C4-2B (cell line): Measurements from ENCODE around the gene TAGLN.

Source experiments
- ZFX ChIP-seq: fragments of 450-650 bp; IDR thresholded peaks from 2 replicates; pipeline ENCODE4 v1.6.1; 2017
- TF ChIP-seq, protein P1 (sequence below): fragments of 450-650 bp; conservative IDR thresholded peaks from 2 replicates; pipeline ENCODE4 v1.5.1; 2017; ENCODE audit warnings: mild to moderate bottlenecking

DNA sequence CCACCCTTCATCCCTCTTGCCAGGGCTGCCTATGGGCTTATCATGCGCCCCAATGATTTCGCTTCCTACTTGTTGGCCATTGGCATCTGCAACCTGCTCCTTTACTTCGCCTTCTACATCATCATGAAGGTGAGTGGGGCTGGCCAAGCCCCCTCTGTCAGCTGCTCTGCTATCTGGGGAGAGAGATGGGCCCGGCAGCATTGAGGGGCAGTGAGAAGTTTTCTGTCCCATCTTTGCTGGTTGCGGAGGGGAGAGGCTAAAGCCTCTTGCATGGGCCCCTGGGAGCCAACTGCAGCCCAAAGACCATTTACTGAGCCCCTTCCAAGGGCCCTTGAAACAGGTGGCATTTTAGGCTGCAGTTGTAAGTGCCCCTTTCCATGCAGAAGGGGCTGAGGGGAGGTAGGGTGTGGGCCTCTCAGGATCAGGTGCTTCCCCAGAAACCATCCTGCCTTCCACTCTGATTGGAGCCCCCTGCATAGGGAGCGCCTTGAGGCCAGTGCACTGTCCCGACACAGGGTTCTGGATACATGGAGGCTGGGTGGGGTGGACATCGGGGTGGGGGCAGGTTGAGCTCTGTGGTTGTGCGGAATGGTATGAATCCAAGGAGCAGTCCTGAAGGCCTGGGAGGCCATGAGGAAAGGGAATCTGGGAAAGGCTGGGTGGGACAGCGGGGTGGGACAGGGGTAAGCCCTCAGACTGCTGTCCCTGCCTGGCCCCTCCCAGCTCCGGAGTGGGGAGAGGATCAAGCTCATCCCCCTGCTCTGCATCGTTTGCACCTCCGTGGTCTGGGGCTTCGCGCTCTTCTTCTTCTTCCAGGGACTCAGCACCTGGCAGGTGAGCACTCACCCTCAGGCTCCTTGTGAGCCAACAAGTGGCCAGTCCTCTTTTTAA is 5.8 kb upstream of the TAGLN start:
- TF ChIP-seq, protein P1, sequence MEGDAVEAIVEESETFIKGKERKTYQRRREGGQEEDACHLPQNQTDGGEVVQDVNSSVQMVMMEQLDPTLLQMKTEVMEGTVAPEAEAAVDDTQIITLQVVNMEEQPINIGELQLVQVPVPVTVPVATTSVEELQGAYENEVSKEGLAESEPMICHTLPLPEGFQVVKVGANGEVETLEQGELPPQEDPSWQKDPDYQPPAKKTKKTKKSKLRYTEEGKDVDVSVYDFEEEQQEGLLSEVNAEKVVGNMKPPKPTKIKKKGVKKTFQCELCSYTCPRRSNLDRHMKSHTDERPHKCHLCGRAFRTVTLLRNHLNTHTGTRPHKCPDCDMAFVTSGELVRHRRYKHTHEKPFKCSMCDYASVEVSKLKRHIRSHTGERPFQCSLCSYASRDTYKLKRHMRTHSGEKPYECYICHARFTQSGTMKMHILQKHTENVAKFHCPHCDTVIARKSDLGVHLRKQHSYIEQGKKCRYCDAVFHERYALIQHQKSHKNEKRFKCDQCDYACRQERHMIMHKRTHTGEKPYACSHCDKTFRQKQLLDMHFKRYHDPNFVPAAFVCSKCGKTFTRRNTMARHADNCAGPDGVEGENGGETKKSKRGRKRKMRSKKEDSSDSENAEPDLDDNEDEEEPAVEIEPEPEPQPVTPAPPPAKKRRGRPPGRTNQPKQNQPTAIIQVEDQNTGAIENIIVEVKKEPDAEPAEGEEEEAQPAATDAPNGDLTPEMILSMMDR: no peak
- no peak for TF ChIP-seq ZFX
